Daoy (cell line): ENCODE results near the gene ACACB. TPM values are rescaled to one million over a fixed set of nuclear protein-coding genes. Genes with fewer than 3 reads are reported as not detected.
A peak's percentile ranks its signal among the peaks of the same experiment; 100 is the strongest.

Source experiments
- DNase-seq: peaks from one replicate; pipeline ENCODE4 v3.0.0-alpha.2; 2015; ENCODE audit warnings: low read depth
- total RNA-seq: library from RNA; depleted of rRNA; stranded (reverse); fragments of >200 nt; shearing (Covaris generic); gene quantifications from 2 replicates; pipeline ENCODE4 v1.2.3, GENCODE V29; 2014

ACACB gene
- total RNA-seq, 1 experiment from 2014 or later: 2.3 TPM

- peak; percentile 51 for DNase-seq
These were observed 139.0 kb downstream of the ACACB start for GRCh38 chr12:109255377-109255776.

GRCh38 chr12:109256011-109256410 is 139.6 kb downstream of the ACACB start:
- DNase-seq: no peak

- DNase-seq: no peak
These were observed 141.8 kb downstream of the ACACB start for GRCh38 chr12:109258201-109258600.

GRCh38 chr12:109258607-109259544 is 142.5 kb downstream of the ACACB start:
- no peak for DNase-seq

GRCh38 chr12:109259545-109259895 is 143.1 kb downstream of the ACACB start:
- DNase-seq: no peak

GRCh38 chr12:109261087-109261486 is 144.7 kb downstream of the ACACB start:
- DNase-seq: no peak

GRCh38 chr12:109261939-109262338 is 145.6 kb downstream of the ACACB start:
- DNase-seq: no peak

- DNase-seq: no peak
These were observed 147.1 kb downstream of the ACACB start for GRCh38 chr12:109263439-109263838.

GRCh38 chr12:109264095-109264942 is 147.9 kb downstream of the ACACB start:
- DNase-seq: peak; percentile 89

GRCh38 chr12:109264943-109265650 is 148.7 kb downstream of the ACACB start:
- no peak for DNase-seq

GRCh38 chr12:109266106-109266879 is 149.9 kb downstream of the ACACB start:
- DNase-seq: no peak

- DNase-seq: no peak
These were observed 151.0 kb downstream of the ACACB start for GRCh38 chr12:109267361-109267760.

- no peak for DNase-seq
These were observed 152.5 kb downstream of the ACACB start for GRCh38 chr12:109268896-109269295.

- no peak for DNase-seq
These were observed 153.0 kb downstream of the ACACB start for GRCh38 chr12:109269428-109269827.

GRCh38 chr12:109270494-109270893 is 154.1 kb downstream of the ACACB start:
- no peak for DNase-seq

GRCh38 chr12:109271418-109271817 is 155.0 kb downstream of the ACACB start:
- no peak for DNase-seq

- DNase-seq: no peak
These were observed 157.0 kb downstream of the ACACB start for GRCh38 chr12:109273354-109273753.

GRCh38 chr12:109274381-109274780 is 158.0 kb downstream of the ACACB start:
- DNase-seq: no peak

GRCh38 chr12:109275173-109275572 is 158.8 kb downstream of the ACACB start:
- DNase-seq: no peak

GRCh38 chr12:109276160-109276559 is 159.8 kb downstream of the ACACB start:
- no peak for DNase-seq

- DNase-seq: no peak
These were observed 161.0 kb downstream of the ACACB start for GRCh38 chr12:109277255-109277898.
